ENCODE results near the gene LCLAT1.
A peak's percentile ranks its signal among the peaks of the same experiment; 100 is the strongest.

LCLAT1 gene

DNA sequence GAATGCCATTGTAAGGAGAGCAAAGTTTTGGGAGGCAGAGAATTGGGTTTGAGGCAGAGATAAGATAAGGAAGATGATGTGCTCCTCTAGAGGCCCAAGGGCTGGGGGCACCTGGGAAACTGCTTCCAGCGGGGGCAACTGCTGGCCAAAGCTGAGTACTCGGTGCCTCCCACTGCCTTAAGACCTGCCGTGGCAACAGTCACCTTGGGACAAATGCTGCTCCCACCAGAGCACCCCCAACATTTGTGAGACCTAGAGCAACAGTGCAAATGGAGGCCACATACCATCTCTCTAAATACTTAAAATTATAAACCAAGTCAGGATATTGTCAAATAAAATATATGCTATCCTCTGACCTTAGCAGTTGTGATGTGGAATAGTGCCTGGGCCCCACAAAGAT, 233.1 kb downstream of the LCLAT1 start:
- no peak for DNase-seq

- no peak for DNase-seq
These were observed 234.0 kb downstream of the LCLAT1 start for GRCh38 chr2:30681022-30681421.

- no peak for DNase-seq
These were observed 236.3 kb downstream of the LCLAT1 start for GRCh38 chr2:30683236-30683956.

DNA sequence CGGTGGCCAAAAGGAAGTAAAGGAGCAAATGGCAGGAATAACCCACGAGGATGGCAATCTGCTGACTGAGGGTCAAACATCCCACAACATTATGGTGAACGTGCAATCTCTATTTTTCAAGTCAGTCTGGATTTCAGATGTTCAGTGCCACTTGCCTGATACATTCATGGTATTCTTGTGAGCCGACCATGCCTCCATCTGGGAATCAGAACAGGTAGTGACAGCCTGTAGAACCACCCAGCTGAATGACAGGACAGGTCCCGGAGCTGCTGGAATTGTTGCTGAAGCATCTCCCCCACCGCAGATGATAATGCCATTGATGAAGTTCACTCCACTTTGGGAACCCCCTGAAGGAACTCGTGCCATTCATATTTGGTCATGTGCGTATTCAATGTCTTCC, 237.0 kb downstream of the LCLAT1 start:
- no peak for DNase-seq

- peak in 1 of 2 experiments; percentile 54 for DNase-seq
These were observed 237.5 kb downstream of the LCLAT1 start for GRCh38 chr2:30684516-30684915.

DNA sequence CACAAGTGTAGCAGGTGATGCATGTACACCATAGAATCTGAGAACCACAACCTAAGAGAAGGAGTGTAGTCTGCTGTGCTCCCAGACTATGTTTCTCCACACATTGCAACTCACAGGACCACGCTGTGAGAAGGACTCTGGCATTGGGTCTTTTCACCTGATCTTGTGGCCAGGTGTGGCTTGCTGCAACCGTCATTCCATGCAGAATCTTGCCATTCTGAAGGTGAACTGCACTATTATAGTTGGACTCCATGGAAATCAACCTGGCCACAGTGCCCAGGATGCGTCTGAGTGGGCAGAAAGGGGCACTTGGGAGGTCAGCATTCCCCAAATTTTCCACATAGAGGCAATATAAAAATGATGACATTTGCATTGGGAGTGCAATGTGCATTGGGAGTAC, 237.9 kb downstream of the LCLAT1 start:
- DNase-seq = no peak

GRCh38 chr2:30686000-30686399, 239.0 kb downstream of the LCLAT1 start:
- peak; percentile 23 to 40 for DNase-seq

DNA sequence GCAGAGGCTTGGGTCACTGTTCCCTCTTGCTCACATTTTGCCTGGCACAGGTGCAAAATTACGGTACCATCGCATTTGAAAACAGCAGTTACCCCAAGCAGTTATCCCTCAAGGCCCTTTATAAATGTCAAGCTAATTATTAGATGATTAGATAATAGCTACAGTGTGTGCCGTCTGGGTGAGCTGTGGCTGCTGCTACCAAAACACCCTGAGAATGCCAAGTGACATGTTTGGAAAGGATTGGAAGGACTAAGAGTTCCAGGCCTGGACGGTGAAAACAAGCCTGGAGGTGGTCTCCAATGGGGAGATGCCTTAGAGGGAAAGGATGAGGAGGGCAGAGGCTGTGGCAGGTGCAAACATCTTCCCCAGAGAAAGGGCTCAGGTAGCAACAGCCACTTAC, 239.6 kb downstream of the LCLAT1 start:
- no peak for DNase-seq

GRCh38 chr2:30688956-30689401, 241.9 kb downstream of the LCLAT1 start:
- peak in 1 of 2 experiments; percentile 60 for DNase-seq

DNA sequence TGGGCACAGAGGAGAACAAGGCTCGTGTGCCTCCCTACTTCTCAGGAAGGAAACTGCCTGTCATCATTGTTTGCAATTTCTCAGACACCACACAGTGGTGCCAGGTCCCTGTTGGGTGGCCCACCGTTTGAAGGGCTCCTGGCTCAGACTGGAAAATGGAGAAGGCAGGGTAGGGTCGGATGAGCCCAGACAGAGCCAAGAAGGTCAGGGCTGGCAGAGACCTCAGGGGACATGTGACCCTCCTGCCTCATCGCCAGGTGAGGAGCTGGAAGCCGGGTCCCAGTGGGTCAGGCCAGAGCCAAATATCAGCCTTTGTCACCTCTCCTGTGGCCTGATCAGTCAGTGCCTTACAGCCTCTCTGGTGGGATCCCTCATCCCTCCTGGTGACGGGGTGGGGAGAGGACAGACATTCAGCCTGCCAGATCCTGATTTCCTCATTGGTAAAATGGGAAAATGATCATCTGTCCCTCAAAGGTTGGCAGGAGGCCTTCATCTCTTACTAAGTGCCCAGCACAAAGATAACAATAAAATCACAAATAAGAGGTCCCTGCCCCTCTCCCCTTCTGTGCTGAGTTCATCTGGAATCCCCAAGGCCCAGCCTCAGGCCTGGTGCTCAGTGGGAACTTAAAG, 242.6 kb downstream of the LCLAT1 start:
- no peak for DNase-seq

GRCh38 chr2:30690126-30690561, 243.1 kb downstream of the LCLAT1 start:
- no peak for DNase-seq

- no peak for DNase-seq
These were observed 244.3 kb downstream of the LCLAT1 start for GRCh38 chr2:30691091-30691947.

DNA sequence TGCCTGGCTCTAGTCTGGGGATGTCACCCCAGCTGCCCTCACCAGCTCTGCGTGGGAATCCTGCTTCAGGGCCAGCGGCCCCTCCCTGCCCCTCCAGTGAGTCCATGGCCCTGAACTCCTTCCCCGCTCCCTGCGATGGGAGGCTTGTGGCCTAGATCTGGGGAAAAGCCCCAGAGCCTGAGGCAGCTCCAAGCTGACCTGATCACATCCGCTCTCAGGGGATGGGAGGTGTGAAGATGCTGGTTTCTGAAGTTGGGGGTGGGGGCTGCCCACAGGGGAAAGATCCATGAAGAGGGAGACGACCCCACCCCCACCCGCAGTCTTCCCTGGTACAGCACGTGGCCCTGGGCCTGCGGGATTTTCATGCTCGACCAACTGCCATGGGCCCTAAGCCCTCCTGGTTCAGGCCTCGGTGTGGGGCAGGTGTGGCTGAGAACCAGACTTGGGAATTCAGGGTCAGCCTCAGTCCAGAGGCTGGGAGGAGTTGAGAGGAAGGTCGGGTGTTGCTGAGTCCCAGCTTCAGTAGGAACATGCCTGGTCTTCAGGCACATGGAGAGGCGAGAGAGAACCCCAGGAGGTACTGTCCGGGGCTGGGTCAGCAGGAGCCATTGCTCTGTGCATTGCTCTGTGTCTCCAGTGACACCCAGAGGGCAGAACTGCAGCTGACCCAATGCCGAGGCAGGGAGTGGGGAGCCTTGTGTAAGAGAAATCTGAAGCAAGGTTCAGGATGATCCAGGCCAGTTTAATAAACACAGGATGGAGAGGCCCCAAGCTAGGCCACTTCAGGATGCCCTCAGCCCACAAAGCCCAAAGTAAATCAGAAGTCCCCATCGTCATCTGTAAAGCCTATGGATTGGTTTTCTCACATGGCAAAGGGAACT, 245.1 kb downstream of the LCLAT1 start:
- no peak for DNase-seq

DNA sequence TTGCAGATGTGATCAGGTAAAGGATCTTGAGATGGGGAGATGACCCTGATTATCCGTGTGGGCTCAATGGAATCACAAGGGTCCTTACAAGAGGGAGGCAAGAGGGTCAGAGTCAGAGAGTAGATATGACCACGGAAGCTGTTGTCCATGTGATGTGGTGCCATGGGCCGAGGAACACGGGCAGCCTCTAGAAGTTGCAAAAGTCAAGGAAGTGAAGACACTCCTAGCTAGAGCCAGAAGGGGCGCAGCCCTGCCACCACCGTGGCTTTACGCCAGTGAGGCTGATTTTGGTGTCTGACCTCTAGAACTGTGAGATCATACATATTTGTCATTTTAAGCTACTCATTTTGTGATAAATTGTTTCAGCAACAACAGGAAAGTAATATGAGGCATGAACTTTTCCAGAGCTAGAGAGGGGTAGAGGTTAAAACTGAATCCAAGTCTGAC, 245.8 kb downstream of the LCLAT1 start:
- no peak for DNase-seq

Data from NCI-H524 (cell line).